AG04450 (cell line): ENCODE data around the gene TBCCD1. TPM values are rescaled to one million over a fixed set of nuclear protein-coding genes. Genes with fewer than 3 reads are reported as not detected.
"Not testable (repeated sequence)": the region's sequence is repeated elsewhere in the genome, so short reads cannot be mapped to it uniquely, and the experiment has no call there.

Source experiments
- CTCF ChIA-PET: fragments of 300-600, 350-600 bp; formaldehyde crosslinking; extraction: SDS; loops from one replicate; lab custom pipeline; 2022; ENCODE audit warnings: antibody characterized with exemption, inconsistent platforms; lab: Charles Lee
- POLR2A ChIA-PET: fragments of 350-600 bp; formaldehyde crosslinking; extraction: SDS; loops from one replicate; lab custom pipeline; 2021; ENCODE audit warnings: antibody characterized with exemption, inconsistent platforms; lab: Yijun Ruan, JAX
- DNase-seq: peaks from one replicate; pipeline ENCODE4 v3.0.0-alpha.2; 2011; ENCODE audit warnings: low read depth, low spot score
- H3K27ac ChIP-seq: one replicate; pipeline ENCODE4 v1.5.1; 2012; ENCODE audit warnings: low read depth, low read length, control low read depth
- H3K27me3 ChIP-seq: one replicate; pipeline ENCODE4 v1.6.0; 2012; ENCODE audit warnings: low read length; ENCODE audit not compliant: control insufficient read depth, insufficient read depth
- H3K4me3 ChIP-seq: 2 replicates; pipeline ENCODE4 v1.5.1; 2011; ENCODE audit warnings: mild to moderate bottlenecking, low read depth, low read length, control low read depth
- H3K9me3 ChIP-seq: 2 replicates; pipeline ENCODE4 v1.5.1; 2012; ENCODE audit warnings: low read length; ENCODE audit not compliant: control insufficient read depth, insufficient read depth
- CTCF ChIP-seq: IDR thresholded peaks from 2 replicates; pipeline ENCODE4 v1.5.1; 2011; ENCODE audit warnings: low read depth, low read length, control low read depth, inconsistent platforms
- polyA plus RNA-seq: library from polyadenylated mRNA; depleted of rRNA; stranded (reverse); fragments of >200 nt; gene quantifications from 2 replicates; pipeline ENCODE4 v1.2.3, GENCODE V29; 2011

The TBCCD1 gene
- polyA plus RNA-seq, 1 experiment: 13.1 TPM

GRCh38 chr3:186587183-186587582 lies 20.0 kb upstream of the TBCCD1 start:
- Histone ChIP-seq H3K9me3 (no peaks in the 10 kb centered on the region), H3K27me3 (no peaks in the 10 kb centered on the region), H3K4me3 (no peak overlapping the region), H3K27ac (no peak overlapping the region)
- CTCF ChIA-PET: interaction anchor here (0.8 to 9.1 kb wide), 3 partner anchors 28 to 578 kb away, joined by 4 to 60 read pairs (median 7); partner anchors contain the start of genes AHSG and RPL39L
- no peak for DNase-seq
- POLR2A ChIA-PET: interaction anchor here (0.6 to 0.7 kb wide), 2 partner anchors 30 to 456 kb away, joined by 3 to 4 read pairs; no protein-coding TSS in a partner anchor
- no peak for TF ChIP-seq CTCF

- not testable (repeated sequence) for H3K4me3 ChIP-seq, H3K9me3 ChIP-seq, H3K27ac ChIP-seq, H3K27me3 ChIP-seq, DNase-seq
- CTCF ChIA-PET: interaction anchor here (0.6 to 9.1 kb wide), 3 partner anchors 11 to 579 kb away, joined by 3 to 60 read pairs (median 7); partner anchors contain the start of gene AHSG
- POLR2A ChIA-PET: interaction anchor here (0.6 kb wide), 1 partner anchor 605 kb away, joined by 6 read pairs; no protein-coding TSS in a partner anchor
Measured at GRCh38 chr3:186586245-186586644, 19.1 kb upstream of the TBCCD1 start.

GRCh38 chr3:186583831-186584230 lies 16.7 kb upstream of the TBCCD1 start:
- POLR2A ChIA-PET: no interaction called here

GRCh38 chr3:186582541-186582940 lies 15.4 kb upstream of the TBCCD1 start:
- DNase-seq: no peak
- Histone ChIP-seq H3K4me3 (no peak overlapping the region), H3K9me3 (no peaks in the 10 kb centered on the region), H3K27me3 (no peaks in the 10 kb centered on the region), H3K27ac (no peak overlapping the region)
- no peak for TF ChIP-seq CTCF
- ChIA-PET POLR2A (no interaction called here), CTCF (interaction anchor here (0.9 to 9.1 kb wide), 3 partner anchors 32 to 639 kb away, joined by 3 to 60 read pairs (median 4); partner anchors contain the start of gene AHSG)

More at GRCh38 chr3:186583831-186584230, 16.7 kb upstream of the TBCCD1 start:
- H3K4me3 ChIP-seq: no peak overlapping the region
- H3K9me3 ChIP-seq: no peaks in the 10 kb centered on the region
- H3K27me3 ChIP-seq: no peaks in the 10 kb centered on the region
- no peak for TF ChIP-seq CTCF
- DNase-seq: no peak
- no peak overlapping the region for H3K27ac ChIP-seq
- CTCF ChIA-PET: interaction anchor here (0.7 to 9.1 kb wide), 4 partner anchors 31 to 607 kb away, joined by 4 to 60 read pairs (median 8); partner anchors contain the start of gene AHSG

- no peaks in the 10 kb centered on the region for H3K9me3 ChIP-seq
- H3K27me3 ChIP-seq: no peaks in the 10 kb centered on the region
- POLR2A ChIA-PET: no interaction called here
- CTCF ChIA-PET: interaction anchor here (0.7 to 9.1 kb wide), 2 partner anchors 34 to 598 kb away, joined by 3 to 60 read pairs; partner anchors contain the start of gene AHSG
- no peak for TF ChIP-seq CTCF
- no peak overlapping the region for H3K27ac ChIP-seq
- no peak for DNase-seq
- H3K4me3 ChIP-seq: no peak overlapping the region
Measured at GRCh38 chr3:186580785-186581184, 13.6 kb upstream of the TBCCD1 start.
